GM12878 (cell line): ENCODE results near the gene MAGI2. TPM values are rescaled to one million over a fixed set of nuclear protein-coding genes. Genes with fewer than 3 reads are reported as not detected.

Source experiments
- ATAC-seq: fragments of 200-7000 bp; cut with Tn5 transposase; 3 replicates; pipeline ENCODE4 v1.9.1; 2020; ENCODE audit warnings: mild to moderate bottlenecking, moderate library complexity
- BruUV-seq: library from RNA; stranded (reverse); fragments of 400-500 nt; replicated peaks from 2 replicates; lab custom pipeline; 2021; lab: Mats Ljungman, UMichigan
- CTCF ChIA-PET: fragments of 300-600 bp; sonication (Branson Sonifier 250); formaldehyde crosslinking; extraction: SDS; loops from one replicate; lab custom pipeline; 2021; ENCODE audit warnings: inconsistent platforms; lab: Yijun Ruan, JAX
- POLR2A ChIA-PET: fragments of 350-600 bp; formaldehyde crosslinking; extraction: SDS; loops from one replicate; lab custom pipeline; 2021; ENCODE audit warnings: inconsistent platforms; lab: Charles Lee
- RAD21 ChIA-PET: fragments of 300-600 bp; sonication (Branson Sonifier 250); formaldehyde crosslinking; loops from one replicate; lab custom pipeline; 2023; ENCODE audit warnings: antibody characterized with exemption; ENCODE audit not compliant: unreplicated experiment; lab: Charles Lee
- SMC1A ChIA-PET: fragments of 300-600 bp; sonication (Branson Sonifier 250); formaldehyde crosslinking; loops from one replicate; lab custom pipeline; 2023; ENCODE audit not compliant: unreplicated experiment, uncharacterized antibody; lab: Charles Lee
- DNase-seq: peaks from one replicate; pipeline ENCODE4 v3.0.0-alpha.2; 2011; ENCODE audit warnings: low read depth, low spot score
- FAIRE-seq: peaks from 3 replicates; lab custom pipeline; 2011; peaks lifted over from hg19 to GRCh38; lab: Jason Lieb, UNC
- H2AFZ ChIP-seq: 2 replicates; pipeline ENCODE4 v1.6.0; 2011; ENCODE audit warnings: low read depth, low read length, control low read depth; ENCODE audit not compliant: control insufficient read depth
- H3K27ac ChIP-seq: 2 replicates; pipeline ENCODE4 v1.5.1; 2011; ENCODE audit warnings: control low read depth; ENCODE audit not compliant: control insufficient read depth, insufficient read depth
- H3K27me3 ChIP-seq, 2 experiments: replicated peaks in 1 of 2; 2 replicates each; pipeline versions ENCODE4 v1.6.0 to v1.6.1; 2011; ENCODE audit warnings: low read length in 1 of 2; ENCODE audit not compliant: control insufficient read depth in 2 of 2, insufficient read depth in 2 of 2
- H3K36me3 ChIP-seq, 2 experiments: 2 replicates each; pipeline ENCODE4 v1.5.1; 2011; ENCODE audit warnings: low read length in 1 of 2; ENCODE audit not compliant: control insufficient read depth in 2 of 2, insufficient read depth in 2 of 2
- H3K4me1 ChIP-seq: 2 replicates; pipeline ENCODE4 v1.6.1; 2011; ENCODE audit warnings: mild to moderate bottlenecking, low read length, moderate library complexity, mixed read lengths; ENCODE audit not compliant: control insufficient read depth, insufficient read depth
- H3K4me2 ChIP-seq: 2 replicates; pipeline ENCODE4 v1.6.0; 2011; ENCODE audit warnings: control low read depth; ENCODE audit not compliant: control insufficient read depth, insufficient read depth
- H3K4me3 ChIP-seq: fragments of 200-600 bp; sonication (generic); 2 replicates; pipeline ENCODE4 v1.5.1; 2016
- H3K79me2 ChIP-seq: 2 replicates; pipeline ENCODE4 v1.6.0; 2011; ENCODE audit warnings: low read length; ENCODE audit not compliant: control insufficient read depth, insufficient read depth
- H3K9ac ChIP-seq: 2 replicates; pipeline ENCODE4 v1.8.0; 2011; ENCODE audit warnings: low read length, control low read depth, mixed read lengths; ENCODE audit not compliant: control insufficient read depth, insufficient read depth
- H3K9me3 ChIP-seq: replicated peaks from 3 replicates; pipeline ENCODE4 v1.5.1; 2011; ENCODE audit warnings: mild to moderate bottlenecking, low read length; ENCODE audit not compliant: control insufficient read depth, insufficient read depth
- H4K20me1 ChIP-seq: 2 replicates; pipeline ENCODE4 v1.6.0; 2011; ENCODE audit not compliant: control insufficient read depth, insufficient read depth
- CEBPB ChIP-seq, 2 experiments: fragments of 150-350 bp in 1 of 2; IDR thresholded peaks; 2 replicates each; pipeline ENCODE4 v1.6.1; 2012 to 2014; ENCODE audit warnings: low read depth in 2 of 2, low read length in 2 of 2, borderline replicate concordance in 1 of 2, inconsistent platforms in 1 of 2
- CHD2 ChIP-seq: IDR thresholded peaks from 2 replicates; pipeline ENCODE4 v1.6.1; 2011; ENCODE audit warnings: low read depth, low read length, improper control_type of control experiment, borderline replicate concordance
- ETV6 ChIP-seq, 2 experiments: fragments of 450-650 bp in 1 of 2; IDR thresholded peaks in 1 of 2; conservative IDR thresholded peaks in 1 of 2; 2 replicates each; pipeline ENCODE4 v1.6.1; 2014; ENCODE audit warnings: antibody characterized with exemption in 1 of 2, borderline replicate concordance in 1 of 2, low read depth in 1 of 2, mild to moderate bottlenecking in 1 of 2, moderate library complexity in 1 of 2
- FOXK2 ChIP-seq: fragments of 450-650 bp; IDR thresholded peaks from 2 replicates; pipeline ENCODE4 v1.6.1; 2017; ENCODE audit warnings: mild to moderate bottlenecking, moderate library complexity
- NR2F1 ChIP-seq: fragments of 450-650 bp; conservative IDR thresholded peaks from 2 replicates; pipeline ENCODE4 v1.6.1; 2017; ENCODE audit warnings: mild to moderate bottlenecking
- WGBS: methylation state at CpG from one replicate; pipeline ENCODE4 v1.1.6; 2016; ENCODE audit warnings: low lambda C conversion rate; ENCODE audit not compliant: insufficient replicate concordance, insufficient coverage; ENCODE audit errors: missing lambda C conversion rate; 5-methylcytosine and 5-hydroxymethylcytosine counted together
- in situ Hi-C: fragments of 300-500 bp; cut with MboI; formaldehyde crosslinking; loops from 9 replicates; pipeline ENCODE4 v1.14.3; 2018; ENCODE audit warnings: mixed read lengths
- intact Hi-C: fragments of 100-400 bp; cut with micrococcal nuclease; formaldehyde crosslinking; loops from one replicate; pipeline ENCODE4 v1.14.2; 2022; ENCODE audit not compliant: unreplicated experiment
- polyA plus RNA-seq, 11 experiments: library from polyadenylated mRNA; depleted of rRNA in 4 of 11; unstranded in 6 of 11; stranded (reverse) in 5 of 11; fragments of >200 nt; fragmentation: Nextera tagmentation in 4 of 11; fragmentation: Illumina TruSeq in 1 of 11; extraction: Ambion mirVana in 4 of 11; extraction: Trizol in 1 of 11; gene quantifications; 1 replicate in 1 of 11; 2 replicates in 10 of 11; pipeline versions ENCODE4 v1.2.1 to v1.2.3, GENCODE V29; 2011 to 2016; ENCODE audit warnings: inconsistent platforms in 2 of 11, missing spikeins in 2 of 11, low read depth in 1 of 11
- total RNA-seq, 4 experiments: library from RNA; depleted of rRNA in 3 of 4; stranded (reverse); fragments of >200 nt in 3 of 4; fragmentation: Illumina TruSeq in 1 of 4; extraction: Trizol in 1 of 4; gene quantifications; 2 replicates each; pipeline versions ENCODE4 v1.2.1 to v1.2.3, GENCODE V29; 2013 to 2021
- TF ChIP-seq, protein P1 (sequence below): IDR thresholded peaks from 2 replicates; pipeline ENCODE4 v1.6.1; 2012; ENCODE audit warnings: mild to moderate bottlenecking, low read depth, low read length
- TF ChIP-seq, protein P2 (sequence below): fragments of 450-650 bp; formaldehyde crosslinking; IDR thresholded peaks from 2 replicates; pipeline ENCODE4 v1.4.0; 2022; ENCODE audit warnings: mild to moderate bottlenecking, moderate library complexity

MAGI2 gene
- total and polyA plus RNA-seq, 10 of the 15 experiments (the other 5 are each of a cell fraction or from before 2014, with no cell fraction given), result 0.01 to 0.31 (median 0.05) TPM; not detected in 2

DNA sequence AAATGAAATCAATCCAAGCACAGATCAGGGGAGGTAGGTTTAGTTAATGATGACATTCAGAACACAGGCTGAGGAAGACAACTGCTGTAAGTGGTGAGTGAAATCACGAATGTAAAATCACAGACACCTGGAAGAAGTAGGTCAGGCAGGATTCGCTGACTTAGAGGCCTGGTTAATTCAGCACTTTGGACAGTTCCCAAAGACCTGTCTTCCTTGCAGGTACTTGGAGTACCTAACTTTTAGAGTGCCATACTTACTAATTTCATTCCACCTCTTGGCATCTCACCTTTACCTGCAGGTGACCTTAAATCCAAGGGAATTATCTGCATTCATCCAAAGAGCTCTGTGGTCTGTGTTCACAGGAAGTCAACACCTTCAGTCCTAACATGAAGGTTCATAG, 832.5 kb downstream of the MAGI2 start:
- Histone ChIP-seq H3K79me2 (no peaks in the 10 kb centered on the region), H3K27me3 (no peaks in the 10 kb centered on the region), H3K9ac (no peak overlapping the region), H3K4me1 (no peaks in the 10 kb centered on the region), H3K4me2 (no peak overlapping the region)
- FAIRE-seq (no peak), ATAC-seq (no peak), DNase-seq (no peak)
- 17% methylated on average over 2 of the region's 2 CpGs for WGBS
- CTCF ChIA-PET, result interaction anchor here (0.6 kb wide), 1 partner anchor 395 kb away, joined by 3 read pairs; no protein-coding TSS in a partner anchor
- SMC1A ChIA-PET, result no interaction called here
- TF ChIP-seq ETV6 (conservative IDR thresholded peaks at IDR 0.05 in 1 of 2, IDR thresholded peaks at IDR 0.05 in 1 of 2; ENCODE audit: borderline replicate concordance in 1 of 2, low read depth in 1 of 2), result no peak
- TF ChIP-seq, protein P1, sequence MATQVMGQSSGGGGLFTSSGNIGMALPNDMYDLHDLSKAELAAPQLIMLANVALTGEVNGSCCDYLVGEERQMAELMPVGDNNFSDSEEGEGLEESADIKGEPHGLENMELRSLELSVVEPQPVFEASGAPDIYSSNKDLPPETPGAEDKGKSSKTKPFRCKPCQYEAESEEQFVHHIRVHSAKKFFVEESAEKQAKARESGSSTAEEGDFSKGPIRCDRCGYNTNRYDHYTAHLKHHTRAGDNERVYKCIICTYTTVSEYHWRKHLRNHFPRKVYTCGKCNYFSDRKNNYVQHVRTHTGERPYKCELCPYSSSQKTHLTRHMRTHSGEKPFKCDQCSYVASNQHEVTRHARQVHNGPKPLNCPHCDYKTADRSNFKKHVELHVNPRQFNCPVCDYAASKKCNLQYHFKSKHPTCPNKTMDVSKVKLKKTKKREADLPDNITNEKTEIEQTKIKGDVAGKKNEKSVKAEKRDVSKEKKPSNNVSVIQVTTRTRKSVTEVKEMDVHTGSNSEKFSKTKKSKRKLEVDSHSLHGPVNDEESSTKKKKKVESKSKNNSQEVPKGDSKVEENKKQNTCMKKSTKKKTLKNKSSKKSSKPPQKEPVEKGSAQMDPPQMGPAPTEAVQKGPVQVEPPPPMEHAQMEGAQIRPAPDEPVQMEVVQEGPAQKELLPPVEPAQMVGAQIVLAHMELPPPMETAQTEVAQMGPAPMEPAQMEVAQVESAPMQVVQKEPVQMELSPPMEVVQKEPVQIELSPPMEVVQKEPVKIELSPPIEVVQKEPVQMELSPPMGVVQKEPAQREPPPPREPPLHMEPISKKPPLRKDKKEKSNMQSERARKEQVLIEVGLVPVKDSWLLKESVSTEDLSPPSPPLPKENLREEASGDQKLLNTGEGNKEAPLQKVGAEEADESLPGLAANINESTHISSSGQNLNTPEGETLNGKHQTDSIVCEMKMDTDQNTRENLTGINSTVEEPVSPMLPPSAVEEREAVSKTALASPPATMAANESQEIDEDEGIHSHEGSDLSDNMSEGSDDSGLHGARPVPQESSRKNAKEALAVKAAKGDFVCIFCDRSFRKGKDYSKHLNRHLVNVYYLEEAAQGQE, result peak; percentile 90
- TF ChIP-seq, all 136 proteins: peak for 1
- Histone ChIP-seq H2AFZ (no peak overlapping the region), H3K4me3 (no peak overlapping the region), H4K20me1 (no peaks in the 10 kb centered on the region), H3K9me3 (no peaks in the 10 kb centered on the region), H3K27ac (no peak overlapping the region), H3K36me3 (no peaks in the 10 kb centered on the region)
- no TSS peak for BruUV-seq
- POLR2A ChIA-PET, result no interaction called here
- intact Hi-C loops (no loop called here), in situ Hi-C loops (no loop called here)
- RAD21 ChIA-PET, result no interaction called here

DNA sequence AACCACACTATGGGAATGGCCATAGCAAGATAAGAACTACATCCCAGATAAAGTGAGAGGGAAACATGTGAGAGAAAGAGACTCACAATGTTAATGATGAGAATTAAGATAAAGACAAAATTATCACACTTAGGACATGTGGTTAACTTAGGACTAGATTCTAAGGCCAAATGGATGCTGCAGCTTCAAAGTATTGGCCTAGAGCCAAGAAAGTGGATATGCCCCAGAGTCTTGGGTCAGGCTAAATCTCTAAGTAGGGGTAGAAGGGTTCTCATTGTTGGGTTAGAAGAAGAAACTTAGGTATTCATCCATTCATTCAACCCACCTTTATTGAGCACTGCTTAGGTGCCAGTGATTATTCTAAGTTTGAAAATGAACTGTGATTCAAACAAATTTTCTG, 836.9 kb downstream of the MAGI2 start:
- Histone ChIP-seq H3K27me3 (no peaks in the 10 kb centered on the region), H3K4me1 (no peaks in the 10 kb centered on the region), H2AFZ (no peak overlapping the region), H3K27ac (no peak overlapping the region), H3K4me3 (no peak overlapping the region), H4K20me1 (no peaks in the 10 kb centered on the region), H3K36me3 (no peaks in the 10 kb centered on the region), H3K4me2 (no peak overlapping the region), H3K9me3 (no peaks in the 10 kb centered on the region), H3K9ac (no peak overlapping the region), H3K79me2 (no peaks in the 10 kb centered on the region)
- intact Hi-C loops, result no loop called here
- no peak for DNase-seq
- in situ Hi-C loops, result no loop called here
- no peak for FAIRE-seq
- ChIA-PET SMC1A (no interaction called here), RAD21 (no interaction called here), POLR2A (no interaction called here), CTCF (interaction anchor here (1.1 to 1.7 kb wide), 2 partner anchors 8 to 198 kb away, joined by 3 to 4 read pairs; no protein-coding TSS in a partner anchor)
- no TSS peak for BruUV-seq
- ATAC-seq, result no peak
- TF ChIP-seq CHD2 (no peak), CEBPB (IDR thresholded peaks at IDR 0.05; ENCODE audit: borderline replicate concordance in 1 of 2, low read depth in 2 of 2, low read length in 2 of 2) (no peak), NR2F1 (no peak), FOXK2 (no peak)
- TF ChIP-seq, protein P2, sequence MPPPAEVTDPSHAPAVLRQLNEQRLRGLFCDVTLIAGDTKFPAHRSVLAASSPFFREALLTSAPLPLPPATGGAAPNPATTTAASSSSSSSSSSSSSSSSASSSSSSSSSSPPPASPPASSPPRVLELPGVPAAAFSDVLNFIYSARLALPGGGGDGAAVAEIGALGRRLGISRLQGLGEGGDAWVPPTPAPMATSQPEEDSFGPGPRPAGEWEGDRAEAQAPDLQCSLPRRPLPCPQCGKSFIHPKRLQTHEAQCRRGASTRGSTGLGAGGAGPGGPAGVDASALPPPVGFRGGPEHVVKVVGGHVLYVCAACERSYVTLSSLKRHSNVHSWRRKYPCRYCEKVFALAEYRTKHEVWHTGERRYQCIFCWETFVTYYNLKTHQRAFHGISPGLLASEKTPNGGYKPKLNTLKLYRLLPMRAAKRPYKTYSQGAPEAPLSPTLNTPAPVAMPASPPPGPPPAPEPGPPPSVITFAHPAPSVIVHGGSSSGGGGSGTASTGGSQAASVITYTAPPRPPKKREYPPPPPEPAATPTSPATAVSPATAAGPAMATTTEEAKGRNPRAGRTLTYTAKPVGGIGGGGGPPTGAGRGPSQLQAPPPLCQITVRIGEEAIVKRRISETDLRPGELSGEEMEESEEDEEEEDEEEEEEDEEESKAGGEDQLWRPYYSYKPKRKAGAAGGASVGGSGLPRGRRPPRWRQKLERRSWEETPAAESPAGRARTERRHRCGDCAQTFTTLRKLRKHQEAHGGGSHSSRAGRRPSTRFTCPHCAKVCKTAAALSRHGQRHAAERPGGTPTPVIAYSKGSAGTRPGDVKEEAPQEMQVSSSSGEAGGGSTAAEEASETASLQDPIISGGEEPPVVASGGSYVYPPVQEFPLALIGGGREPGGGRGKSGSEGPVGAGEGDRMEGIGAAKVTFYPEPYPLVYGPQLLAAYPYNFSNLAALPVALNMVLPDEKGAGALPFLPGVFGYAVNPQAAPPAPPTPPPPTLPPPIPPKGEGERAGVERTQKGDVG (CRISPR knock-in tag), result no peak
